HG03095 (cell line): ENCODE results near the gene ASIP.

Experiments
- ATAC-seq: cut with Tn5 transposase; IDR thresholded peaks from one replicate; pipeline ENCODE4 v1.9.1; 2021; ENCODE audit warnings: moderate library complexity; ENCODE audit not compliant: unreplicated experiment

ASIP gene

DNA sequence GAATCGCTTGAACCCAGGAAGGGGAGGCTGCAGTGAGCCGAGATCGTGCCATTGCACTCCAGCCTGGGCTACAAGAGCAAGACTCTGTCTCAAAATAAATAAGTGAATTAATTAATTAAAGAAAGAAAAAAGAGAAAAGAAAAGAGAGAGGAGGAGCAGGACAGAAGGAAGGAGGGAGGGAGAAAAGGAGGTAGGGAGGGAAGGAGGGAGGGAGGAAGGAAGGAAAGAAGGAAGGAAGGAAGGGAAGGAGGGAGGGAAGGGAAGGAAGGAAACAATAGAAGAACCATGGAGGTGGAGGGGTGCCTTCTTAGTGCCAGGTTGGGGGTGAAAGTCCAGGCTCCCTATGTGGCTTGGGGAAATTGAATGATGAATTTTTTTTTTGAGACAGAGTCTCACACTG is 68.5 kb downstream of the ASIP start:
- ATAC-seq = no peak

DNA sequence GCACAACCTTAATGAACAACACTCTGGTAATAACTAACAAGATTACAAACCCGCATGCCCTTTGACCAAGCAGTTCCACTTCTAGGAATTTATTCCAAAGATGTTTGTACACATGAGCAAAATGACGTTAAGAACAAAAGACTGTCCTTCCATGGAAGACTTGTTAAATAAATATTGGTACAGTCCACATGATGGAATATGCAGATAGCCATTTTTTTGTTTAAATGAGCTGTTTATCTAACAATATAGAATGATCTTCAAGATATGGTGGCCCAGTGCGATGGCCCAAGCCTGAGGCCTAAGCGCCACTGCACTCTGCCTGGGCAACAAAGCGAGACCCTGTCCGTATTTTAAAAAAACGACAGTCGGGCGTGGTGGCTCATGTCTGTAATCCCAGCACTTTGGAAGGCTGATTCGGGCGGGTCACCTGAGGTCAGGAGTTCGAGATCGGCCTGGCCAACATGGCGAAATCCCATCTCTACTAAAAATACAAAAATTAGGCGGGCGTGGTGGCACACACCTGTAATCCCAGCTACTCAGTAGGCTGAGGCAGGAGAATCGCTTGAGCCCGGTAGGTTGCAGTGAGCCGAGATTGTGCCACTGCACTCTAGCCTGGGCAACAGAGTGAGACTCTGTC is 69.4 kb downstream of the ASIP start:
- ATAC-seq = no peak

DNA sequence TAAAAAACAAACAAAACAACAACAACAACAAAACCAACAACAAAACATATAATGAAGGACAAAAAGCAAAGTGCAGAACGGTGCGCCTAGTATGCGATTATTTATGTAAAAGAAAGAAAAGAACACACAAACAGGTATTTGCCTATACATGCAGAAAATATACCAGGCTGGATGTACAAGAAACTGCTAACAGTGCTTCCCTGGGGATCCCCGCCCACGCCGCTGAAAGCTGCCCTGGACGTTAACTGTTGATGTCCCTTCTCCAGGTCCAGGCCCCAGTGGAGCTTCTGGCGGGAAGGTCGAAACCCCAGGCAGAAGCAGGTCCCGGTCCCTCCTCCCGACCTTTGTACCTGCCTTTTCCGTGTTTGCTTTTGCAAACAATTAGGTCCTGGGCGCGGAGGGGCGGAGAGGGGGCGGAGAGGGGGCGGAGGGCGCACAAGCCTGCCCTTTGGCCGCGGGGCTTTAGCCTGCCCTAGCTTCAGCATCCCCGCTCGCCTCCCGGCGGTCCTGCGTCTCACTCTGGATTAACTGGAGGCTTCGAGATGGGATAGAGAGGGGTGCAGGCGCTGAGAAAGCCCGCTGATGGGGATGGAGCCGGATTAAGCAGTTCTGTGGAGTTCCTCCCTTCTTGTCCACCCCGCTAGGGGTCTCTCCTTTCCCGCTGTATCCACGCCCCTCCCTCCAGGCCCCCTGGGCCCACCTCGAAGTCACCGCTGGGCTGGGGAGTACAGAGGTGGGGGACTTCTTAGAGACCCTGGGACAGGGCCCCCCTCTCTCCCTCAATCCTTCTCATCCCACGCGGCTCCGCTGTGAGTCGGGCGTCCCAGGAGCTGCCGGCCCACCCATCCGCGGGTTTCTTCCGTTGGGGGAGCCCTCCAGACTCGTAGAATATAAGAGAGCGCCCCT is 70.1 kb downstream of the ASIP start:
- ATAC-seq = no peak

DNA sequence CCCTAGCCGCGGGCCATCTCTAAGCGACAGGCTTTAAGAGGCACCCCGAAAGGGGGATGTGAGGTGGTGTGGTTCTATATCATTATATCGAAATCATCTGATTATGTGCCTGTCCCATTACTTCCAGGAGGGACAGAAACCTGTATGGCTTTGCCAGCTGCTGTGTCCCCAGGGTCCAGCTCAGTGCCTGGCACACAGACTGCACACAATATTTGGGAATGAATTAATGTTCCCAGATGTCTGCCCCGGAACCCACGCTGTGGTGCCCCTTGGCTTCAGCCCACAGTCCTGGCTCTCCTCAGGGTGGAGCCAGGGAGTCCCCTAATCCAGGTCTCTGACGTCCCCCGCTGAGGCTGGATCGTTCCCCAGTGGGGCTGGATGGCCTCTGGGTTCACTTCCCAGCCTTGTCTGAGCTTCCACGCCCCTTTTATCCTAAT is 70.8 kb downstream of the ASIP start:
- no peak for ATAC-seq

DNA sequence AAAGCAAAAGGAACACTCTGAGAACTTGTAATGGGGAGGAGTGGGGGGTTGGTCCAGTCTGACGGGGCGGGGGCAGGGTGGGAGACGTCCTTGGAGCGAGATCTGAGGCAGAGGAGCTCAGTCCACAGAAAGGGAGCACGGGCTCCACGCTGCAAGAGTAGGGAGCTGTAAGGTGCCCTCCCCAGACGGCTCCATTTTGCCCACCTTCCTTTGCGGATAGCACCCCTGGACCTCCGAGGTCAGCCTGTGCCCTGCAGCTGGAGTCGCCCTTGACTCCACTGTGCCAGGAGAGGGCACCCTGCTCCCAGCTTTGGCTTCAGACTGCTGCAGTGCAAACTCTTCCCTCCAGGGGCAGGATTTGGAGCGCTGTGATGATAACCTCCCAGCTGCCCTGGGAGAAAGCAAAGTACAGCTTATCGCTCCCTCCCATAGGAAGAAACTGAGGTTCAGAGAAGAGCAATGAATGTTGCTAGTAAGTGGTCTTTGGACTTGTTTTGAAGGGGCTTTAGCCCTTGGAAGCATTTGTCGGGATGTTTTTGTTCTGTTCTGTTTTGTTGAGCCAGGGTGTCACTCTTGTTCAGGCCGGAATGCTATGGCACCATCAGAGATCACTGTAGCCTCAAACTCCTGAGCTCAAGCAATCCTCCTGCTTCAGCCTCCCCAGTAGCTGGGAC is 71.5 kb downstream of the ASIP start:
- peak; percentile 93 for ATAC-seq

DNA sequence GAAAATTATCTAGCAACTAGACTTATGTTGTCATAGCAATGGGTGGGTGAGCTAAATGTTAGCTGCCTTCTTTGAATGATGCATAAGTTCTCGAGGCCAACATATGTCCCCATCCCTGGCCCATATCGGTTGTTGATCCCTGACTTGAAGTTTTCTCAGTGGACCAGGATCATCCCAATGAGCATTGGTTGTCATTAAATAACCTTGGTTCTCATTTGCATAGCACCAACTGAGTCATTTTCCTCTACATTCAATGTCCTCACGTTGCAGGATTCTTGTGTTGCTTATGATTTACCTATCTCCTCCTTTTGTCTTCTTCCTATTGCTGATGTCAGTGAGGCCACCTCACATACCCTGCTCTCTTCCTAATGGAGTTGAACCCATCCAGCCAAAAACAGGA is 74.0 kb downstream of the ASIP start:
- ATAC-seq = no peak

DNA sequence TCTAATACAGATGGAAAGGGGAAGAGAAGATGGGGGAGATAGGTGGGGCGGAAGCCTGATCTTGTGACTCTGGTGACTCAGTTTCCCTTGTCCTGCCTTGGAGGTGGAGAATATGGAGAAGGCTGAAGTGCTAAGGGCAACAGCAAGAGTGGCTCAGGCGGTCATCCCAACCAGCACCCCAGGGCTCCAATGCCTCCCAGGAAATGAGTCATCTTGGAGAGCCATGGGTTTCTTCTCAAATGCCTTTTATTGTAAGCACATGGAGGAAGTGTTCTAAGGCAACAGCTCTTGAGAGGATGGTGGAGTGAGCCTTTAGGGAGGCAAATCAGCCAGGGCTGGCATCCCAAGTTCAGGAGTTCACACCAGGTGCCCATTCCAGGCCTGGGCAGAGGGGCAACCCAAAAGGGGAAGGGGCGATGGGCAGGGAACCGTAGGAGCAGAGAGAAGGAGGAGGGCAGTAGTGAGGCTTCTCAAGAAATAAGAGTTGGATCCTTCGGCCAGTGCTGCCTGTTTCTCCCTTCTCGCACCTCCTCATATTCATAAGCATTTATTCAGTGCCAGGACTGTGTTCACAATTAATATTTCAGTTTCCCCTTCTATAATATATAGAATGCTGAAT is 75.1 kb downstream of the ASIP start:
- no peak for ATAC-seq
